GM23338 (cell line): Measurements from ENCODE around the gene GGCX. TPM values are rescaled to one million over a fixed set of nuclear protein-coding genes. Genes with fewer than 3 reads are reported as not detected.

Experiments
- ATAC-seq: fragments of 200-7000 bp; cut with Tn5 transposase; 3 replicates; pipeline ENCODE4 v1.9.1; 2020
- DNase-seq: peaks from one replicate; pipeline ENCODE4 v3.0.0-alpha.2; 2015; ENCODE audit warnings: low spot score
- H2AFZ ChIP-seq: fragments of 200-600 bp; sonication (generic); 2 replicates; pipeline ENCODE4 v1.8.0; 2016; ENCODE audit warnings: antibody characterized with exemption, mild to moderate bottlenecking, moderate library complexity
- H3F3A ChIP-seq: fragments of 200-600 bp; sonication (generic); replicated peaks from 2 replicates; pipeline ENCODE4 v1.8.0; 2017; ENCODE audit warnings: antibody characterized with exemption, mixed run types, low read depth
- H3K27ac ChIP-seq: fragments of 200-600 bp; sonication (generic); 2 replicates; pipeline ENCODE4 v1.6.1; 2016; ENCODE audit warnings: low read depth
- H3K27me3 ChIP-seq: fragments of 200-600 bp; sonication (generic); 2 replicates; pipeline ENCODE4 v1.8.0; 2016; ENCODE audit warnings: mild to moderate bottlenecking, mixed run types, moderate library complexity; ENCODE audit not compliant: insufficient read depth
- H3K36me3 ChIP-seq: fragments of 200-600 bp; sonication (generic); 2 replicates; pipeline ENCODE4 v1.8.0; 2016; ENCODE audit warnings: mild to moderate bottlenecking; ENCODE audit not compliant: insufficient read depth
- H3K4me1 ChIP-seq: fragments of 200-600 bp; sonication (generic); 2 replicates; pipeline ENCODE4 v1.8.0; 2016; ENCODE audit warnings: mild to moderate bottlenecking, moderate library complexity; ENCODE audit not compliant: insufficient read depth
- H3K4me2 ChIP-seq: fragments of 200-600 bp; sonication (generic); 2 replicates; pipeline ENCODE4 v1.7.1; 2017; ENCODE audit warnings: mixed run types
- H3K4me3 ChIP-seq: fragments of 200-600 bp; sonication (generic); 2 replicates; pipeline ENCODE4 v1.6.1; 2016; ENCODE audit warnings: mixed run types
- H3K79me2 ChIP-seq: fragments of 200-600 bp; sonication (generic); replicated peaks from 2 replicates; pipeline ENCODE4 v1.8.0; 2017; ENCODE audit warnings: mild to moderate bottlenecking; ENCODE audit not compliant: insufficient read depth
- H3K9me2 ChIP-seq: fragments of 200-600 bp; sonication (generic); 2 replicates; pipeline ENCODE4 v1.8.0; 2017; ENCODE audit not compliant: insufficient read depth
- H4K20me1 ChIP-seq: fragments of 200-600 bp; sonication (generic); replicated peaks from 2 replicates; pipeline ENCODE4 v1.8.0; 2017; ENCODE audit warnings: mild to moderate bottlenecking; ENCODE audit not compliant: insufficient read depth
- H3K27ac Mint-ChIP-seq: 2 replicates; pipeline ENCODE4 v1.8.0; 2020; ENCODE audit warnings: inconsistent platforms, mild to moderate bottlenecking, moderate library complexity, mixed read lengths
- H3K27me3 Mint-ChIP-seq: 3 replicates; pipeline ENCODE4 v1.8.0; 2022; ENCODE audit warnings: low read depth, mild to moderate bottlenecking, moderate library complexity, mixed read lengths, inconsistent platforms; ENCODE audit not compliant: insufficient read depth, poor library complexity
- H3K36me3 Mint-ChIP-seq: 3 replicates; pipeline ENCODE4 v1.8.0; 2021; ENCODE audit warnings: low read depth, mild to moderate bottlenecking, inconsistent platforms, moderate library complexity, mixed read lengths
- H3K4me1 Mint-ChIP-seq: 3 replicates; pipeline ENCODE4 v1.8.0; 2020; ENCODE audit warnings: mild to moderate bottlenecking, inconsistent platforms, mixed read lengths
- H3K4me3 Mint-ChIP-seq: 3 replicates; pipeline ENCODE4 v1.8.0; 2021; ENCODE audit warnings: moderate library complexity, mild to moderate bottlenecking, inconsistent platforms, mixed read lengths
- H3K9me3 Mint-ChIP-seq: 3 replicates; pipeline ENCODE4 v1.8.0; 2020; ENCODE audit warnings: moderate library complexity, mild to moderate bottlenecking, inconsistent platforms, mixed read lengths
- CREB1 ChIP-seq: fragments of 250-450 bp; sonication (Bioruptor Pico); IDR thresholded peaks from 2 replicates; pipeline ENCODE4 v1.5.0; 2020; ENCODE audit warnings: low read depth, mild to moderate bottlenecking, moderate library complexity
- EZH2 ChIP-seq: fragments of 200-600 bp; sonication (generic); IDR thresholded peaks from one replicate; pipeline ENCODE4 v1.8.0; 2017; ENCODE audit warnings: antibody characterized with exemption, mild to moderate bottlenecking, low read depth; ENCODE audit not compliant: unreplicated experiment
- EZH2phosphoT487 ChIP-seq: fragments of 200-600 bp; sonication (generic); IDR thresholded peaks from one replicate; pipeline ENCODE4 v1.8.1; 2018; ENCODE audit warnings: antibody characterized with exemption; ENCODE audit not compliant: unreplicated experiment
- JUNB ChIP-seq: IDR thresholded peaks from one replicate; pipeline ENCODE4 v1.6.1; 2016; ENCODE audit warnings: antibody characterized with exemption; ENCODE audit not compliant: unreplicated experiment
- NANOG ChIP-seq: IDR thresholded peaks from 2 replicates; pipeline ENCODE4 v1.6.1; 2016; ENCODE audit warnings: antibody characterized with exemption, borderline replicate concordance
- POLR2AphosphoS5 ChIP-seq: IDR thresholded peaks from 2 replicates; pipeline ENCODE4 v1.6.1; 2016; ENCODE audit warnings: antibody characterized with exemption, low read depth
- STAT1 ChIP-seq: IDR thresholded peaks from one replicate; pipeline ENCODE4 v1.6.1; 2016; ENCODE audit warnings: antibody characterized with exemption; ENCODE audit not compliant: unreplicated experiment
- ZNF114 ChIP-seq: fragments of 250-450 bp; sonication (Bioruptor Pico); IDR thresholded peaks from 2 replicates; pipeline ENCODE4 v1.5.0; 2020; ENCODE audit warnings: mild to moderate bottlenecking, moderate library complexity
- ZNF331 ChIP-seq: fragments of 250-450 bp; sonication (Bioruptor Pico); IDR thresholded peaks from 2 replicates; pipeline ENCODE4 v1.5.0; 2020; ENCODE audit warnings: low read depth, mild to moderate bottlenecking, moderate library complexity
- polyA plus RNA-seq: library from polyadenylated mRNA; unstranded; fragments of >200 nt; fragmentation: Nextera tagmentation; extraction: Ambion mirVana; gene quantifications from 2 replicates; pipeline ENCODE4 v1.2.1, GENCODE V29; 2016
- total RNA-seq: library from RNA; depleted of rRNA; stranded (reverse); fragments of >200 nt; shearing (Covaris generic); gene quantifications from 2 replicates; pipeline ENCODE4 v1.2.3, GENCODE V29; 2014
- TF ChIP-seq, protein P1 (sequence below): IDR thresholded peaks from one replicate; pipeline ENCODE4 v1.6.1; 2018; ENCODE audit warnings: antibody characterized with exemption; ENCODE audit not compliant: unreplicated experiment
- TF ChIP-seq, protein P2 (sequence below): IDR thresholded peaks from 2 replicates; pipeline ENCODE4 v1.6.1; 2016; ENCODE audit warnings: antibody characterized with exemption
- TF ChIP-seq, protein P3 (sequence below), 2 experiments: fragments of 200-600 bp in 1 of 2; sonication (generic) in 1 of 2; conservative IDR thresholded peaks; 2 replicates each; pipeline versions ENCODE4 v1.5.1 to v1.6.1; 2016 to 2017; ENCODE audit warnings: antibody characterized with exemption in 2 of 2, low read depth in 2 of 2, mild to moderate bottlenecking in 2 of 2, moderate library complexity in 1 of 2
- TF ChIP-seq, protein P4 (sequence below): fragments of 250-450 bp; sonication (Bioruptor Pico); IDR thresholded peaks from 2 replicates; pipeline ENCODE4 v1.5.0; 2020; ENCODE audit warnings: mild to moderate bottlenecking, moderate library complexity

The GGCX gene
- total and polyA plus RNA-seq, 2 experiments from 2014 or later = 14.4 to 36.2 TPM

DNA sequence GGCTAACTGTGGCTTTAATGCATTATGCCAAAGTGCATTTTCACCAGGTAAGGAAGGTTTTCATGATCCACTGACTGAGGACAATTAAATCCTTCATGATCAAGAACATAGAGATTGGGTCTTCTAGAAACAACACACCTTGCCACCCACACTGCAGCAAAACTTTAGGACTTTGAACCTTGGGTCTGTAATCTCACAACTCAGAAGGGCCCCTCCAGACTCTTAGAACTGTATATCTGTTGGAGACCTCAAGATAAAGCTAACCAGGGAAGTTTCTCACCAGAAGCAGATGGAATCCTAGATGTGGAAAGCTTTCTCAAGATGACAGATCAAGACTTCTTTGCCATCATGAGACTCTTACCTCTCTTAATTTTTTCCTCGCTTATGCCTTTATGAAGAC lies 64.9 kb downstream of the GGCX start:
- H3K27me3 Mint-ChIP-seq = peaks cover 2% of the 10 kb centered on the region
- Histone ChIP-seq H3K4me3 (no peak overlapping the region), H3K9me2 (peaks cover 3% of the 10 kb centered on the region; the same call in 1 of the 2 replicates), H2AFZ (no peak overlapping the region), H3K4me2 (no peak overlapping the region), H3K79me2 (no peaks in the 10 kb centered on the region), H3K4me1 (peaks cover 10% of the 10 kb centered on the region), H3K27ac (no peak overlapping the region), H3F3A (no peaks in the 10 kb centered on the region), H3K36me3 (no peaks in the 10 kb centered on the region), H4K20me1 (0 out of 2 replicates have a peak, but pooled peaks cover 3% of the 10 kb centered on the region), H3K27me3 (no peaks in the 10 kb centered on the region)
- H3K4me3 Mint-ChIP-seq = no peak overlapping the region
- ATAC-seq (no peak), DNase-seq (no peak)
- H3K36me3 Mint-ChIP-seq = no peaks in the 10 kb centered on the region
- no peak for TF ChIP-seq EZH2
- TF ChIP-seq JUNB = no peak
- TF ChIP-seq STAT1 = no peak
- no peak for TF ChIP-seq ZNF114 (CRISPR knock-in tag)
- TF ChIP-seq POLR2AphosphoS5 = no peak
- TF ChIP-seq, protein P1, sequence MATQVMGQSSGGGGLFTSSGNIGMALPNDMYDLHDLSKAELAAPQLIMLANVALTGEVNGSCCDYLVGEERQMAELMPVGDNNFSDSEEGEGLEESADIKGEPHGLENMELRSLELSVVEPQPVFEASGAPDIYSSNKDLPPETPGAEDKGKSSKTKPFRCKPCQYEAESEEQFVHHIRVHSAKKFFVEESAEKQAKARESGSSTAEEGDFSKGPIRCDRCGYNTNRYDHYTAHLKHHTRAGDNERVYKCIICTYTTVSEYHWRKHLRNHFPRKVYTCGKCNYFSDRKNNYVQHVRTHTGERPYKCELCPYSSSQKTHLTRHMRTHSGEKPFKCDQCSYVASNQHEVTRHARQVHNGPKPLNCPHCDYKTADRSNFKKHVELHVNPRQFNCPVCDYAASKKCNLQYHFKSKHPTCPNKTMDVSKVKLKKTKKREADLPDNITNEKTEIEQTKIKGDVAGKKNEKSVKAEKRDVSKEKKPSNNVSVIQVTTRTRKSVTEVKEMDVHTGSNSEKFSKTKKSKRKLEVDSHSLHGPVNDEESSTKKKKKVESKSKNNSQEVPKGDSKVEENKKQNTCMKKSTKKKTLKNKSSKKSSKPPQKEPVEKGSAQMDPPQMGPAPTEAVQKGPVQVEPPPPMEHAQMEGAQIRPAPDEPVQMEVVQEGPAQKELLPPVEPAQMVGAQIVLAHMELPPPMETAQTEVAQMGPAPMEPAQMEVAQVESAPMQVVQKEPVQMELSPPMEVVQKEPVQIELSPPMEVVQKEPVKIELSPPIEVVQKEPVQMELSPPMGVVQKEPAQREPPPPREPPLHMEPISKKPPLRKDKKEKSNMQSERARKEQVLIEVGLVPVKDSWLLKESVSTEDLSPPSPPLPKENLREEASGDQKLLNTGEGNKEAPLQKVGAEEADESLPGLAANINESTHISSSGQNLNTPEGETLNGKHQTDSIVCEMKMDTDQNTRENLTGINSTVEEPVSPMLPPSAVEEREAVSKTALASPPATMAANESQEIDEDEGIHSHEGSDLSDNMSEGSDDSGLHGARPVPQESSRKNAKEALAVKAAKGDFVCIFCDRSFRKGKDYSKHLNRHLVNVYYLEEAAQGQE = no peak
- no peak for TF ChIP-seq ZNF331 (CRISPR knock-in tag)
- TF ChIP-seq CREB1 (CRISPR knock-in tag) = no peak
- TF ChIP-seq, protein P2, sequence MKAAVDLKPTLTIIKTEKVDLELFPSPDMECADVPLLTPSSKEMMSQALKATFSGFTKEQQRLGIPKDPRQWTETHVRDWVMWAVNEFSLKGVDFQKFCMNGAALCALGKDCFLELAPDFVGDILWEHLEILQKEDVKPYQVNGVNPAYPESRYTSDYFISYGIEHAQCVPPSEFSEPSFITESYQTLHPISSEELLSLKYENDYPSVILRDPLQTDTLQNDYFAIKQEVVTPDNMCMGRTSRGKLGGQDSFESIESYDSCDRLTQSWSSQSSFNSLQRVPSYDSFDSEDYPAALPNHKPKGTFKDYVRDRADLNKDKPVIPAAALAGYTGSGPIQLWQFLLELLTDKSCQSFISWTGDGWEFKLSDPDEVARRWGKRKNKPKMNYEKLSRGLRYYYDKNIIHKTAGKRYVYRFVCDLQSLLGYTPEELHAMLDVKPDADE = no peak
- TF ChIP-seq, protein P3, sequence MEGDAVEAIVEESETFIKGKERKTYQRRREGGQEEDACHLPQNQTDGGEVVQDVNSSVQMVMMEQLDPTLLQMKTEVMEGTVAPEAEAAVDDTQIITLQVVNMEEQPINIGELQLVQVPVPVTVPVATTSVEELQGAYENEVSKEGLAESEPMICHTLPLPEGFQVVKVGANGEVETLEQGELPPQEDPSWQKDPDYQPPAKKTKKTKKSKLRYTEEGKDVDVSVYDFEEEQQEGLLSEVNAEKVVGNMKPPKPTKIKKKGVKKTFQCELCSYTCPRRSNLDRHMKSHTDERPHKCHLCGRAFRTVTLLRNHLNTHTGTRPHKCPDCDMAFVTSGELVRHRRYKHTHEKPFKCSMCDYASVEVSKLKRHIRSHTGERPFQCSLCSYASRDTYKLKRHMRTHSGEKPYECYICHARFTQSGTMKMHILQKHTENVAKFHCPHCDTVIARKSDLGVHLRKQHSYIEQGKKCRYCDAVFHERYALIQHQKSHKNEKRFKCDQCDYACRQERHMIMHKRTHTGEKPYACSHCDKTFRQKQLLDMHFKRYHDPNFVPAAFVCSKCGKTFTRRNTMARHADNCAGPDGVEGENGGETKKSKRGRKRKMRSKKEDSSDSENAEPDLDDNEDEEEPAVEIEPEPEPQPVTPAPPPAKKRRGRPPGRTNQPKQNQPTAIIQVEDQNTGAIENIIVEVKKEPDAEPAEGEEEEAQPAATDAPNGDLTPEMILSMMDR (conservative IDR thresholded peaks at IDR 0.05; ENCODE audit: low read depth in 2 of 2) = no peak
- TF ChIP-seq, protein P4, sequence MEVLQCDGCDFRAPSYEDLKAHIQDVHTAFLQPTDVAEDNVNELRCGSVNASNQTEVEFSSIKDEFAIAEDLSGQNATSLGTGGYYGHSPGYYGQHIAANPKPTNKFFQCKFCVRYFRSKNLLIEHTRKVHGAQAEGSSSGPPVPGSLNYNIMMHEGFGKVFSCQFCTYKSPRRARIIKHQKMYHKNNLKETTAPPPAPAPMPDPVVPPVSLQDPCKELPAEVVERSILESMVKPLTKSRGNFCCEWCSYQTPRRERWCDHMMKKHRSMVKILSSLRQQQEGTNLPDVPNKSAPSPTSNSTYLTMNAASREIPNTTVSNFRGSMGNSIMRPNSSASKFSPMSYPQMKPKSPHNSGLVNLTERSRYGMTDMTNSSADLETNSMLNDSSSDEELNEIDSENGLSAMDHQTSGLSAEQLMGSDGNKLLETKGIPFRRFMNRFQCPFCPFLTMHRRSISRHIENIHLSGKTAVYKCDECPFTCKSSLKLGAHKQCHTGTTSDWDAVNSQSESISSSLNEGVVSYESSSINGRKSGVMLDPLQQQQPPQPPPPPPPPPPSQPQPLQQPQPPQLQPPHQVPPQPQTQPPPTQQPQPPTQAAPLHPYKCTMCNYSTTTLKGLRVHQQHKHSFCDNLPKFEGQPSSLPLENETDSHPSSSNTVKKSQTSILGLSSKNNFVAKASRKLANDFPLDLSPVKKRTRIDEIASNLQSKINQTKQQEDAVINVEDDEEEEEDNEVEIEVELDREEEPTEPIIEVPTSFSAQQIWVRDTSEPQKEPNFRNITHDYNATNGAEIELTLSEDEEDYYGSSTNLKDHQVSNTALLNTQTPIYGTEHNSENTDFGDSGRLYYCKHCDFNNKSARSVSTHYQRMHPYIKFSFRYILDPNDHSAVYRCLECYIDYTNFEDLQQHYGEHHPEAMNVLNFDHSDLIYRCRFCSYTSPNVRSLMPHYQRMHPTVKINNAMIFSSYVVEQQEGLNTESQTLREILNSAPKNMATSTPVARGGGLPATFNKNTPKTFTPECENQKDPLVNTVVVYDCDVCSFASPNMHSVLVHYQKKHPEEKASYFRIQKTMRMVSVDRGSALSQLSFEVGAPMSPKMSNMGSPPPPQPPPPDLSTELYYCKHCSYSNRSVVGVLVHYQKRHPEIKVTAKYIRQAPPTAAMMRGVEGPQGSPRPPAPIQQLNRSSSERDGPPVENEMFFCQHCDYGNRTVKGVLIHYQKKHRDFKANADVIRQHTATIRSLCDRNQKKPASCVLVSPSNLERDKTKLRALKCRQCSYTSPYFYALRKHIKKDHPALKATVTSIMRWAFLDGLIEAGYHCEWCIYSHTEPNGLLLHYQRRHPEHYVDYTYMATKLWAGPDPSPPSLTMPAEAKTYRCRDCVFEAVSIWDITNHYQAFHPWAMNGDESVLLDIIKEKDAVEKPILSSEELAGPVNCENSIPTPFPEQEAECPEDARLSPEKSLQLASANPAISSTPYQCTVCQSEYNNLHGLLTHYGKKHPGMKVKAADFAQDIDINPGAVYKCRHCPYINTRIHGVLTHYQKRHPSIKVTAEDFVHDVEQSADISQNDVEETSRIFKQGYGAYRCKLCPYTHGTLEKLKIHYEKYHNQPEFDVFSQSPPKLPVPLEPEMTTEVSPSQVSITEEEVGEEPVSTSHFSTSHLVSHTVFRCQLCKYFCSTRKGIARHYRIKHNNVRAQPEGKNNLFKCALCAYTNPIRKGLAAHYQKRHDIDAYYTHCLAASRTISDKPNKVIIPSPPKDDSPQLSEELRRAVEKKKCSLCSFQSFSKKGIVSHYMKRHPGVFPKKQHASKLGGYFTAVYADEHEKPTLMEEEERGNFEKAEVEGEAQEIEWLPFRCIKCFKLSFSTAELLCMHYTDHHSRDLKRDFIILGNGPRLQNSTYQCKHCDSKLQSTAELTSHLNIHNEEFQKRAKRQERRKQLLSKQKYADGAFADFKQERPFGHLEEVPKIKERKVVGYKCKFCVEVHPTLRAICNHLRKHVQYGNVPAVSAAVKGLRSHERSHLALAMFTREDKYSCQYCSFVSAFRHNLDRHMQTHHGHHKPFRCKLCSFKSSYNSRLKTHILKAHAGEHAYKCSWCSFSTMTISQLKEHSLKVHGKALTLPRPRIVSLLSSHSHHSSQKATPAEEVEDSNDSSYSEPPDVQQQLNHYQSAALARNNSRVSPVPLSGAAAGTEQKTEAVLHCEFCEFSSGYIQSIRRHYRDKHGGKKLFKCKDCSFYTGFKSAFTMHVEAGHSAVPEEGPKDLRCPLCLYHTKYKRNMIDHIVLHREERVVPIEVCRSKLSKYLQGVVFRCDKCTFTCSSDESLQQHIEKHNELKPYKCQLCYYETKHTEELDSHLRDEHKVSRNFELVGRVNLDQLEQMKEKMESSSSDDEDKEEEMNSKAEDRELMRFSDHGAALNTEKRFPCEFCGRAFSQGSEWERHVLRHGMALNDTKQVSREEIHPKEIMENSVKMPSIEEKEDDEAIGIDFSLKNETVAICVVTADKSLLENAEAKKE (CRISPR knock-in tag) = no peak
- TF ChIP-seq EZH2phosphoT487 = no peak
- no peak for TF ChIP-seq NANOG
- no peaks in the 10 kb centered on the region; the same call in 2 of the 3 replicates for H3K9me3 Mint-ChIP-seq
- H3K4me1 Mint-ChIP-seq = peaks cover 12% of the 10 kb centered on the region; the same call in 2 of the 3 replicates
- H3K27ac Mint-ChIP-seq = no peak overlapping the region
